HG02884 (cell line): ENCODE data around the gene C1QTNF2.

Experiments
- ATAC-seq: cut with Tn5 transposase; IDR thresholded peaks from one replicate; pipeline ENCODE4 v1.9.1; 2021; ENCODE audit warnings: mild to moderate bottlenecking, moderate library complexity; ENCODE audit not compliant: unreplicated experiment

C1QTNF2 gene

GRCh38 chr5:160310140-160310539, 60.3 kb downstream of the C1QTNF2 start:
- no peak for ATAC-seq

- ATAC-seq = no peak
Observed at GRCh38 chr5:160306696-160307095, 63.7 kb downstream of the C1QTNF2 start.

GRCh38 chr5:160305319-160305718, 65.1 kb downstream of the C1QTNF2 start:
- no peak for ATAC-seq

DNA sequence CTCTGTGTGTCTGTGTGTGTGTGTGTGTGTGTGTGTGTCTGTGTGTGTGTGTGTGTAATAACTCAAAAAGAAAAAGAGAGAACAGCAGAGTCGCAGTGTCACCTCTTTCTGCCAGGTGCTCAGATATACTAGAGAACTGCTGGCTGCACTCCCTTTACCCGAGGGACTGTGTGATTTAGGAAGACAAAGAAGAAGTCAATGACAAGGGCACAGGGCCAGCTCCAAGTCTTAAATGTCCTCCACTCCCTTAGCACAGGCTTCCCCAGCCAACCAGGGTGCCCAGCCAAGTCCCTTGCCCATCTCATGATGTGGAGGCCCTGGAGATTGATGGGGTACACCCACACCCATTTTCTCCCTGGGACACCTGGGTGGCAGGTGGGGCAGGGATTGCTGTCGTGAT, 66.7 kb downstream of the C1QTNF2 start:
- ATAC-seq = no peak

DNA sequence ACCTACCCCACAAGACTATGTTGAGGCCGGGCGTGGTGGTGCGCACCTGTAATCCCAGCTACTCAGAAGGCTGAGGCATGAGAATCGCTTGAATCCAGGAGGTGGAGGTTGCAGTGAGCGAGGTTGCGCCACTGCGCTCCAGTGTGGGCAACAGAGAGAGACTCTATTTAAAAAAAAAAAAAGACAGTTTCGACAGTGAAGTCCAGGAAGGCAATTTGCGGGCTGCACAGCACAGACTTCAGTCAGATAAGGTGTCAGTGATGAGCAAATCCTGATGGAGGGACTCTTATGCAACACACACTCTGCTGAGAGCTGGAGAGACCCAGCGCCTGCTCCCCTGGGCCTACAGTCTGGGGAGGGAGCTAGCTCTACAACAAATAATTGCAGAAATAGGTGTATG, 72.2 kb downstream of the C1QTNF2 start:
- ATAC-seq = no peak

DNA sequence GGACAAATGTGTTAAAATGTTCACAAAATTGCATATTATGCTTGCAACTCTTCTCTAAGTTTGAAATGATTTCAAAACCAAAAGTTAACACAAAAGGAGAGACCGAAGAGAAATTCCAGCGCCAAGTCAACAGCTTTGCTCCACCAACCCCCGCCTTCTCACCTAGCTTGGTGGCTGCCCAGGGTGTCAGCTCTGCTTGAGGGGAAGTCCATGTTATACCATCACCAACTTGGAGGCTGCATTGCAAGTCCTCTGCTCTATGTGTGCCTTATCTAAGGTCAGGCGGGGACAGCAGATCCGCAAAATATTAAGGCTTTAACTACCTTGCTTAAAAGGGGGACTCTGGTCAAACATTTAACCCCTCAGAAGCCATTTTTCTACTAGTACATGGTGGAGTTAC, 72.7 kb downstream of the C1QTNF2 start:
- ATAC-seq = no peak
